HG03103 (cell line): Measurements from ENCODE around the gene PIERCE2.
"Not testable (repeated sequence)": the region's sequence is repeated elsewhere in the genome, so short reads cannot be mapped to it uniquely, and the experiment has no call there.

ENCODE experiments used
- ATAC-seq: cut with Tn5 transposase; IDR thresholded peaks from one replicate; pipeline ENCODE4 v1.9.1; 2021; ENCODE audit warnings: low read depth; ENCODE audit not compliant: unreplicated experiment

PIERCE2 gene

DNA sequence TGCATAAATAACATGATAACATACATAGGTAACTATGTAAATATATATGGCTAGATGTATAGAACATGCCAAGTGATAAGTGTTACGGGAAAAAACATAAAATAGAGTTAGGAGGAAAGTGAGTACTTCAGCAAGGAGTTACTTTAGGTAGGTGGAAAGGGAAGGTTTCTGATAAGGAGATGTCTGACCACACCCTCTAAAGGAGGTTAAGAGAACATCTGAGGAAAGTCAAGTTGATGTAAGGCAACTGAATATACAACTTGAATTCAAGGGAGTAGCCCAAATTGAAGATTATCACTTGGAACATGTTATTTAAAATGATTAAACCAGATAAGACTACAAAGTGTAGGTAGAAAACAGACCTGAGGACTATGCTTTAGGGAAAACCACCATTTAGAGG is 13.8 kb downstream of the PIERCE2 start:
- no peak for ATAC-seq

- ATAC-seq, result no peak
These were observed 26.9 kb downstream of the PIERCE2 start for GRCh38 chr15:55434989-55435825.

DNA sequence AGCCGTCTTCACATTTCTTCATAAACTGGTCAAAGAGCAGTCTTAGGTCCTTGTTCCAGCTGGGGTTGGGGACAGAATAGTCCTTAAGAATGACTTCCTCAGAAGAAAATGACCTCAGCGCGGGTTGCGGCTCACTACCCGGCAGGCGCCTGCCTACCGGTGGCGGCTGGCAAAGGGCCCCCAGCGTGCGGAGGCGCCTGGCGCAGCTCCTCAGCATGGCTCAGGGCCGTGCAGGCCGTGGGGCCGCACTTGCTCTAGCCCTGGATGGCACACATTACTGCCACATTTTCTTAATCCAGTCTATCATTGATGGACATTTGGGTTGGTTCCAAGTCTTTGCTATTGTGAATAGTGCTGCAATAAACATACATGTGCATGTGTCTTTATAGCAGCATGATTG is 34.8 kb downstream of the PIERCE2 start:
- not testable (repeated sequence) for ATAC-seq

DNA sequence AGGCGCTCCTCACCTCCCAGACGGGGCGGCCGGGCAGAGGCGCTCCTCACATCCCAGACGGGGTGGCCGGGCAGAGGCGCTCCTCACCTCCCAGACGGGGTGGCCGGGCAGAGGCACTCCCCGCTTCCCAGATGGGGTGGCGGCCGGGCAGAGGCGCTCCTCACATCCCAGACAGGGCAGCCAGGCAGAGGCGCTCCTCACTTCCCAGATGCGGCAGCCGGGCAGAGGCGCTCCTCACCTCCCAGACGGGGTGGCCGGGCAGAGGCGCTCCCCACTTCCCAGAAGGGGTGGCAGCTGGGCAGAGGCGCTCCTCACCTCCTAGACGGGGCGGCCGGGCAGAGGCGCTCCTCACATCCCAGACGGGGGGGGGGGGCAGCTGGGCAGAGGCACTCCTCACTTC is 37.6 kb downstream of the PIERCE2 start:
- ATAC-seq, result not testable (repeated sequence)

DNA sequence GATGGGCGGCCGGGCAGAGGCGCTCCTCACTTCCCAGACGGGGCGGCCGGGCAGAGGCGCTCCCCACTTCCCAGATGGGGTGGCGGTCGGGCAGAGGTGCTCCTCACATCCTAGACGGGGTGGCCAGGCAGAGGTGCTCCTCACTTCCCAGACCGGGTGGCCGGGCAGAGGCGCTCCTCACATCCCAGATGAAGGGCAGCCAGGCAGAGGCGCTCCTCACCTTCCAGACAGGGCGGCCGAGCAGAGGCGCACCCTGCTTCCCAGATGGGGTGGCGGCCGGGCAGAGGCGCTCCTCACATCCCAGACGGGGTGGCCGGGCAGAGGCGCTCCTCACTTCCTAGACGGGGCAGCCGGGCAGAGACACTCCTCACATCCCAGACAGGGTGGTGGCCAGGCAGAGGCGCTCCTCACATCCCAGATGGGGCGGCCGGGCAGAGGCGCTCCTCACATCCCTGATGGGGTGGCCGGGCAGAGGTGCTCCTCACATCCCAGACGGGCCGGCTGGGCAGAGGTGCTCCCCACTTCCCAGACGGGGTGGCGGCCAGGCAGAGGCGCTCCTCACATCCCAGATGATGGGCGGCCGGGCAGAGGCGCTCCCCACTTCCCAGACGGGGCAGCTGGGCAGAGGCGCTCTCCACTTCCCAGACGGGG is 38.2 kb downstream of the PIERCE2 start:
- ATAC-seq, result not testable (repeated sequence)

DNA sequence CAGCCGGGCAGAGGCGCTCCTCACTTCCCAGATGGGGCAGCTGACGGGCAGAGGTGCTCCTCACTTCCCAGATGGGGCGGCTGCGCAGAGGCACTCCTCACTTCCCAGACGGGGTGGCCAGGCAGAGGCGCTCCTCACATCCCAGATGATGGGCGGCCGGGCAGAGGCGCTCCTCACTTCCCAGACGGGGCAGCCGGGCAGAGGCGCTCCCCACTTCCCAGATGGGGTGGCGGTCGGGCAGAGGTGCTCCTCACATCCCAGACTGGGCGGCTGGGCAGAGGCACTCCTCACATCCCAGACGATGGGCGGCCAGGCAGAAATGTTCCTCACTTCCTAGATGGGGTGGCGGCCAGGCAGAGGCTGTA is 38.7 kb downstream of the PIERCE2 start:
- not testable (repeated sequence) for ATAC-seq

DNA sequence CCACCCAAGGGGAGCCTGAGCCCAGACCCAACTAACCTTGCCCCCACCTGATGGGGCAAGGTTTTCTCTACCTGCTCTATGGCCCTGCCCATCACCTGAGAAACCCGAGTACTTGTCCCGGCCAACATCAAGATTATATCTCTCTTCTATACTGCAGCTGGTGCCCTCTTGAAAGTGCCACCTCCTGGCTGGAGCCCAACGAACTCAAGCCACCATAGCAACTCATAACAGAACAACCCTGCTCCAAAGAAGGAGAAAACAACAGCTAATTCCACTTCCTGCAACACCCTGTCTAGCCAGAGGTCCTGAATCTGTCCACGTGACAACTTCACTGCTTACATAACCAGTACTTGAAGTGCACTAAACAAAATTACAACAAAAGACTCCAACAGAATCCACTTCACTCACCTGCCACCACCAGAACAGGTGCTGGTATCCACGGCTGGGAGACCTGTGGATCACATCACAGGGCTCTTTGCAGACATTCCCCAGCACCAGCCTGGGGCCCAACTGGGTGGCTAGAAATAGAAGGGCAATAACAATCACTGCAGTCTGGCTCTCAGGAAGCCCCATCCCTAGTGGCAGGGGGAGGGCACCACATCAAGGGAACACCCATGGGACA is 49.2 kb downstream of the PIERCE2 start:
- no peak for ATAC-seq

GRCh38 chr15:55461447-55461846 is 53.2 kb downstream of the PIERCE2 start:
- no peak for ATAC-seq

DNA sequence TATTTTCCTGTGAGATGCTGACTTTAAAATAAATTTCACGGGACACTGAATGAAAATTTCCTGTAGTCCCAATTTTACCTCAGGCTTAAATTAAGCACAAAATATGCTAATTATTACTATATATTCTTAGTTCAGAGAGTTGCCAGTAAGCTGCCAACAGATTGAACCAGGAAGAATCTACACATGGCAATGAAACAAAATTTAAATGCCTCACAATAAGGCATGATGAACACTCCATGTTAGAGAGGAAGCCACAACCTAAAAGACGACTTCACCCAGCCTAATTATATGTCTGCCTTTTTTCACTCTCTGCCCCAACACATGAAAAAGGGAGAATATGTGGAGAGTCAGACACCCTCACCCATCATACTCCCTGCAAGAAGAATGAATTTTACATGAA is 60.0 kb downstream of the PIERCE2 start:
- no peak for ATAC-seq
